GM12875 (cell line): Measurements from ENCODE around the gene TCF21.
A peak's percentile ranks its signal among the peaks of the same experiment; 100 is the strongest.
"Not testable (repeated sequence)": the region's sequence is repeated elsewhere in the genome, so short reads cannot be mapped to it uniquely, and the experiment has no call there.

Experiments used
- H3K4me3 ChIP-seq: one replicate; pipeline ENCODE4 v1.5.1; 2011; ENCODE audit warnings: low read depth, low read length, control low read depth
- TF ChIP-seq, protein P1 (sequence below): IDR thresholded peaks from 2 replicates; pipeline ENCODE4 v1.5.1; 2011; ENCODE audit warnings: low read depth, mild to moderate bottlenecking, control low read depth, inconsistent platforms, low read length, moderate library complexity, borderline replicate concordance; ENCODE audit not compliant: insufficient read depth

The TCF21 gene

DNA sequence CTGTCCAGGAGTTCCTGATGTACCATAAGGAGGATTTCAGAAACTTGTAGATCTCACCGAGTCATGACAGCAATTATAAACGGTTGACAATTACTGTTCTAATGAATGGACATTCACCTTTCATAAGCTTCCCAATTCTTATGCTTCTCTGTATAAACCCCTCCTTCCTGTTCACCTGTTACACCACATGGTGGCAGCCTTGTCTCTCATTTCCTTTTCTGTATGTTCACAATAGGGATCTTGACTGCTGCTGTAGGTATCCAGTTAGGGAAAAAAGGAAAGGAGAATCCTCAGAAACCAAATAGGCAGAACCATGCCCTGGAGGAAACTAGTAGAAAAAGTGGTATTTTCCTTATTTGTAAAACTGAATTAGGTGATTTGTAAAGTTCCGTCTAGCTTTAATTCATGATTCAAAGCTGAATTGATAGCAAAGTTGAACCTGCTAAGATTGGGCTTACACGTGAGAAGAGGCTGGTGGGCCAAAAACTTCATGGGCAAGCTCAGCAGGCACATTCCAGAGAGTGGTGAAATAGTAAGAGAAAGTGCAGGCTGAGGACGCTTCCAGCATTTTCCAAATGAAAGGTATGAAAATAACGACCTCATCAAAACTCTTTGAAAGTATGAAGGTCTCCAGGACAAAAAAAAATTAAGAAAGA lies 35.2 kb downstream of the TCF21 start:
- TF ChIP-seq, protein P1, sequence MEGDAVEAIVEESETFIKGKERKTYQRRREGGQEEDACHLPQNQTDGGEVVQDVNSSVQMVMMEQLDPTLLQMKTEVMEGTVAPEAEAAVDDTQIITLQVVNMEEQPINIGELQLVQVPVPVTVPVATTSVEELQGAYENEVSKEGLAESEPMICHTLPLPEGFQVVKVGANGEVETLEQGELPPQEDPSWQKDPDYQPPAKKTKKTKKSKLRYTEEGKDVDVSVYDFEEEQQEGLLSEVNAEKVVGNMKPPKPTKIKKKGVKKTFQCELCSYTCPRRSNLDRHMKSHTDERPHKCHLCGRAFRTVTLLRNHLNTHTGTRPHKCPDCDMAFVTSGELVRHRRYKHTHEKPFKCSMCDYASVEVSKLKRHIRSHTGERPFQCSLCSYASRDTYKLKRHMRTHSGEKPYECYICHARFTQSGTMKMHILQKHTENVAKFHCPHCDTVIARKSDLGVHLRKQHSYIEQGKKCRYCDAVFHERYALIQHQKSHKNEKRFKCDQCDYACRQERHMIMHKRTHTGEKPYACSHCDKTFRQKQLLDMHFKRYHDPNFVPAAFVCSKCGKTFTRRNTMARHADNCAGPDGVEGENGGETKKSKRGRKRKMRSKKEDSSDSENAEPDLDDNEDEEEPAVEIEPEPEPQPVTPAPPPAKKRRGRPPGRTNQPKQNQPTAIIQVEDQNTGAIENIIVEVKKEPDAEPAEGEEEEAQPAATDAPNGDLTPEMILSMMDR, result peak; percentile 49; the same call in 1 of the 2 replicates
- no peak overlapping the region for H3K4me3 ChIP-seq

- H3K4me3 ChIP-seq, result not testable (repeated sequence)
Measured at GRCh38 chr6:133931221-133931620, 42.3 kb downstream of the TCF21 start.

DNA sequence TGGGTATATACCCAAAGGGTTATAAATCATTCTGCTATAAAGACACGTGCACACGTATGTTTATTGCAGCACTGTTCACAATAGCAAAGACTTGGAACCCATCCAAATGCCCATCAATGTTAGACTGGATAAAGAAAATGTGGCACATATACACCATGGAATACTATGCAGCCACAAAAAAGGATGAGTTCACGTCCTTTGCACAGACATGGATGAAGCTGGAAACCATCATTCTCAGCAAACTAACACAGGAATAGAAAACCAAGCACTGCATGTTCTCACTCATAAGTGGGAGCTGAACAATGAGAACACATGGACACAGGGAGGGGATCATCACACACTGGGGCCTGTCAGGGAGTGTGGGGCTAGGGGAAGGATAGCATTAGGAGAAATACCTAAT lies 47.4 kb downstream of the TCF21 start:
- not testable (repeated sequence) for H3K4me3 ChIP-seq

GRCh38 chr6:133937909-133938308 lies 49.0 kb downstream of the TCF21 start:
- TF ChIP-seq, protein P1, result no peak
- no peak overlapping the region for H3K4me3 ChIP-seq

- TF ChIP-seq, protein P1, result no peak
- H3K4me3 ChIP-seq, result no peak overlapping the region
Measured at GRCh38 chr6:133938533-133938932, 49.6 kb downstream of the TCF21 start.

DNA sequence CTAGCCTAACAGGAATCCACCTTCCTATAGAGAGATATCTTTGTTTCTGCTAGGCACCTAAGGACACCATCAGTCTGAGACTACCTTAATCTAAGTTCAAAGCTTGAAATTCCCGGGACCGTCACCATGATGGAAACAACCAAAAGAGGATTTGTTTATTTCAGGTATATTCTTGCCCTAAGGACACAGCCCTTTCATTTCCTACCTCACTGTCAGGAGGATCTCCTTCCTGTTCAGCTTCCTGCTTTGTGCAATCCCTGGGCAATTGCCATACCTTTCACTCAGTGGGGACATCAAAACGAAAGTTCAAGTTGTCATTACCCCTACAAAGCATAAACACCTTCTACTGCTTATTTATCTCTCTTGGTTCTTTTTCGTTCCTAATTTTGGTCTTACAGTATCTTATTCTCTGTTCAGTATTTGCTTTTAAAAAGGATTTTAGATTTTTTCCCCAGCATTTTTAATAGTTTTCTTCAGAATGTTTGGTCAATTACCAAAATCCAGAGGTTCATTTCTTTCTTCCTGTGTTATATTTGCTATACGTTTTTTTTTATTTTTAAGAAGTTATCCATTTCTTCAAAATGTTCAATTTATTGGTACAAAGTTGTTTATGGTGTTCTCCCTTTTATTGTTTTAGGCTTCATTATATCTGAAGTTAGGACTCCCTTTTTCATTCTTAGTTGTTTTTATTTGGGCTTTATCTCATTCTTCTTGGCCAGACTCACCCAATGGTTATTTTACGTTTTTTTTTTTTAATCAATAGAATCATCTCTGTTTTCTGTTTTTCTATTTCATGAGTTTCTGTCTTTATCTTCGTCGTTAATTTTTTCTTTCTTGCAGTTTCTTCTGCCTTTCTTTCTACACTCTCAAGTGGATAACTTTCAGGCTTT lies 51.1 kb downstream of the TCF21 start:
- H3K4me3 ChIP-seq, result no peak overlapping the region

More for the DNA sequence above, 51.1 kb downstream of the TCF21 start:
- TF ChIP-seq, protein P1, result no peak
